GM15510 (cell line): ENCODE measurements around the gene PKMYT1.

Experiments
- POLR2A ChIP-seq: IDR thresholded peaks from 3 replicates; pipeline ENCODE4 v1.6.1; 2011; ENCODE audit warnings: borderline replicate concordance; ENCODE audit not compliant: insufficient read length; ENCODE audit errors: extremely low read depth

PKMYT1 gene

DNA sequence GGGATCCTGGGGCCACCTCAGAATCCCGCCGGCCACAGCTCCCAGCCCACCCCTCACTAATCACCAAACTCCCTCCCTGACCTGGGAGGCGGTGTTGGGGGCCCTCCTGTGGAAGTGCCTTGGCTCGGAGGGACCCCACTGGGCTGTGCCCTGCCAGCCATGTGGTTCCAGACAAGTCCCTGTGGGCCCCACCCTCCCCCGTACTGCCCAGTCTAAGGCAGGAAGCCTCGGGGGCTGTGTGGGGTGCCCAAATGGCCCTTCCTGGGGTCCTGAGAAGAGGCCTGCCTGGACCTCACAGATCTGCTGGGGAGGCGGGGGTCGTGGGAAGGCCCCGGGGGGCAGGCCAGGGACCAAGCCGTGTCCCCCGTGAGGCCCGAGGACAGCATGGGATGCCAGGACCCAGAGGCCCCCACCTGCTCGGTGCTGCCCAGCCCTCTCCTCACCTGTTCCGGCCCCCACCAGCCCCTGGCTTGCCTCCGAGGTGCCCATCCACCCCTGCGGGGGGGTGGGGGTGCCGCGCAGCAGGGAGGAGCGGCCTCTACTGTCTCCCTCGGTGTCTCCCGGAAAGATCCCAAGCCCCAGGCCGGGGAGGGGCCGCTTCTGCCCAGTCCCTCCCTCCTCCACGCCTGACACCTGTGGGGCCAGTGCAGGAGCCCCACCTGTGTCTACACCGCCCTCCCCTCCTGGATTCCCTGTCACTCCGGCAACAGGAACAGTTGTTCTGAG, 25.4 kb downstream of the PKMYT1 start:
- no peak for TF ChIP-seq POLR2A

DNA sequence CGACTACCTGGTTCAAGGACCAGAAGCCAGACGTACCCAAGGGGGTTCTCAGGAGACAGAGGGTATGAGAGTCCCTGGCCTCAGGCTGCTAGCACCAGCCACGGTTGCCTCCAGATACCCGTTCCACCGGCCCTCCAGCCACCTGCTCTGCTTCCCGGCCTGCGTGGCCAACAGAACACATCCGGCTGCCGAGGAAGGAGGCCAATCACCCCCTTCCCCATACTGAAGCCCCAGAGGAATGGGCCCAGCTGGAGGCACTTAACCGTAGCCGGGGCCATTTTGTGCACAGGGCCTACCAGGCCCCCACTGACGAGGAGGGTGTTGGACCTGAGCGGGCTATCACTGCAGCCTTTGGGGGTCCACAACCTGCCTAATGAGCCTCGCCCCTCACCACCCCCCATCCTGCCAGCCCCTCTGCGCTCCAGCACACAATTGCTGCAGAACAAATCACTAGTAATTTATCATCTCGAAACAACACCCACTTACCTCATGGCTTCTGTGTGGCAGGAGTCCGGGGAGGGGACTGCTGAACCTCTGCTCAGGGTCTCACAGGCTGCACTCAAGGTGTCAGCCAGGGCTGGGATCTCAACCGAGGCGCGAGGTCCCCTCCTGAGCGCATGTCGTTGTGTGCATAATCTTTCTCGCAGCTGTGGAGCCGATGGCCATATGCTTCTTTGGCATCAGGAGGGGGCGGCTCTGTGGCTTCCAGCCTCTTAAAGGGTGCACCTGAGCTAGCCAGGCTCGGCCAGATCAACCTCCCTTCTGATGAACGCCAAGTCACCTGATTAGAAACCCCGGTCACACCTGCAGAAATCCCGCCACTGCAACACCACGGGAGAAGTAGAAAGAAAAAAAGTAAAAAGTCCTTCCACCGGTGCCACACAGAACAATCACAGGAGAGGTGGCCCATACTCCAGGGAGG, 26.3 kb downstream of the PKMYT1 start:
- no peak for TF ChIP-seq POLR2A

DNA sequence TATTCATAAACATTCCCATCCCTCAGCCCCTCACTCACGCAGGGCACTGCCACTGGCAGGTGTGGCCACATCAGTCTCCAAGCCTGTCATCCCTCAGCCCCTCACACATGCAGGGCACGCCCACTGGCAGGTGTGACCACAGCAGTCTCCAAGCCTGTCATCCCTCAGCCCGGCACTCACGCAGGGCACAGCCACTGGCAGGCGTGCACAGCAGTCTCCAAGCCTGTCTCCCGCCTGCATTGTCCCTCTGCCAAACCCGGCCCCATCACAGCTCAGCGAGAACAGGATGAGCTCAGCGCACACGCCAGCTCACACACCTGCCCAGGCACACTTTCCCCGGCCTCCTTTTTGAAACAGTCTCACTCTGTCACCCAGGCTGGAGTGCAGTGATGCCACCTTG, 27.6 kb downstream of the PKMYT1 start:
- no peak for TF ChIP-seq POLR2A

DNA sequence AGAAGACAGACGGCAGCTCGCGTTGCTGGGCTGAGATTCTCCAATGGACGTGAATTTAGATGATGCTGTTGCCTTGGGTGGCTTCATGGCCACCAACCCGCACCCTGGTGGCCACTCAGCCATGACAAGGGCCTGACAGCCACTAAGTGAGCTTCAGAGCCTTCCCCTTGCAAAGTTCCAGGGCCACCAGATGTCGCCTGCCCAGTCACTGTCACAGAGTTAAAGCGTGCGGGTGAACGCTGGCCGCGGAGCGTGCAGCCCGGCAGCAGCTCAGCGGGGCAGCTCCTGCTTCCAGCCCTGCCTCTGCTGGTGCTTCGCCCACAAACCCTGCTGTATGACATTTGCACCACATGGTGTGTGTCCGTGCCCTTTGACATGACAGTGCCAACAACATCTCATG, 29.5 kb downstream of the PKMYT1 start:
- no peak for TF ChIP-seq POLR2A

DNA sequence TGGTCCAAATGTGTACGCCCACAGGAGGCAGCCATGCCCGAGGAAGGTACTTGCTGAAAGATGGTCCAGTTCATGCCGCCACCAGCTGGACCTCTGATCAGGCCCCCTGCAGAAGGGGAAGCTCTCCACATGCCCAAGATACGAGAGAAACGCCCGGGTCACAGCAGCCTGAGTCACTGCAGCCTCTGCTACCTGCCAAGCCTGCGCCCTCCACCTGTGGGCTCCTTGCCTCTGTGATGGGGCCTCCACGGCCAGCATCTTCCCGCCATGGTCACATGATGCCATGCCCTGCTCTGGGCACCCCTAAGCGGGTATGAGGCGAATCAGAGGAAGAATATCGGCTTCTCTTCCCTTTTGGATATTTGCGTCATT, 29.9 kb downstream of the PKMYT1 start:
- no peak for TF ChIP-seq POLR2A

DNA sequence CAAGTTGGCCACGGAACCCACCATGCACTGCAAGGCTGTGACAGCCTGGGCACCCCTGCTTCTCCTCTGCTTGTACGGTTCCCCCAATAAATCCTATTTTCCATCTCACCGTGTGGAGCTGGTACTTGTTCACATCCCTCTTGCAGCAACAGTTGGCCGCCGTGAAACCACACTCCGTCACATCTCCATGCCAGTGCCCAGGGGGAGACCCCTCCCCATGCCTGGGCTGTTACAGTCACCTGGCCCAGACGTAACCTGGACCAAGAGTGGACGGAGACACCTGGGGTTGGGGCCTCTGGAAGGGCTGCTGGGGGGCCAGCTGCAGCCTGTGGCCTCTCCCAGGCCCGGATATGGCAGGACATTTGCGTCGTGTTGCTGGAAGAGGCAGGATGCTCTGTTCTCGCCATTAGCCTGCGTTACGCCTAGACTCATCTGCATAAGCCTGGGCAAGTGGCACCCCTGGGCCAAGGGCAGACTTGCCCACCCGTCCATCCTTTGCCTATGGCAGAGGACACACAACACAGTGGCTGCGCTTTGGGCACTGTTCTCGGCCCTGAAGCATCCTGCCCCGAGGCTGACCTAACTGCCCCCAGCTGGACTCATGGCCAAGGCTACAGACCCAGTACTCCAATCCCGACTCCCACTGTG, 30.4 kb downstream of the PKMYT1 start:
- no peak for TF ChIP-seq POLR2A

DNA sequence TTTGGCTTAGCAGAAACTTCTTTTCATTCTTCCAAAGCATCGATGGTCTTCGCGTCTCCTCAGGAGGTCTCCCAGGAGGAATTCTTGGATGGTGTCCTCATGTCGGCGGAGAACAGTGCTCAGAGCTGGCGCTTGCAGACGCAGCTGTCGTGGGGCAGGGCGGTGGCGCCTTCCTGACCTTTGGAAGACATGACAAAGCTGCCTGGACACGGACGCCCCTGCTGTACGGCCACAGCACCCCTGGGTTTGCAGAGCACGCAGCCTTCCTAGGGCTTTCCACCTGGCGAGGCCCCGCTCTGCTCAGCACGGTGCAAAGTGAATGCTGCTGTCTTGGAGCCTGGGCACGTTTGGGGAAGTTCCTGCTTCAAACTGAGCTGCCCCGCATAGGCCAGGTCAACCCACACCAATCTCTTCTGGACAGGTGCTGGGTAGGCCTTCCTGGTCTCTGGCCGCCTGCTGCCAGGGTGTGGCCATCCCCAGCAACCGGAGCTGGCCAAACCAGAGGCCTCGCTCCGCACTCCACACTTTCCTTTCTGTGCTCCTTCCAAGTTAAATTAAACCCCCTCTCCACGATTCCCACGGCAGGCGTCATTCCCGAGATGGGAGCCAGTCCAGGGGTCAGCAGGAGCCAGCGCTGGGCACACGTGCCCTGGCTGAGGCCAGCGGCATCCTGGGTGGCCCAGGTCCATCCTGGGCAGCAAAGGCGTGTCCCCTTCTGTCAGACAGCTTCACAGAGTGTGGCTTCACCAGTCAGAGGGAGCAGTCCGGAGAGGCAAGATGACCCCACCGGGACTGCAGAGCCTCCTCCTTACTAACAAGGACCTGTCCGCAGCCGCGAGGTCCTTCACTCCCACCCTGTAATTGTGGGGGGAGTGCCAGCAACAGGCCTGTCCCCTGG, 31.2 kb downstream of the PKMYT1 start:
- TF ChIP-seq POLR2A = no peak

DNA sequence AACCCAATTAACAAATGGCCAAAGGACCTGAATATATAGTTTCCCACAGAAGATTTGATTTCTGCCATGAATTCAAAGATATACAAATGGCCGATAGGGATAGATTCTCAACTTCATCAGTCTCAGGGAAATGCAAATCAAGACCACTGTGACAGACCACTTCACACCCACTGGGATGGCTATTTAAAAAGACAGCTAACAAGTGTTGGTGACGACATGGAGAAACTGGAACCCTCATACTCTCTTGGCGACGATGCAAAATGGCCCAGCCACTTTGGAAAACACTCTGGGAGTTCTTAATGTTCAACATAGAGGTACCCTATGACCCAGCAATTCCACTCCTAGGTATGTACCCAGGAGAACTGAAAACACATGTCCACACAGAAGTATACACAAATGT, 33.6 kb downstream of the PKMYT1 start:
- no peak for TF ChIP-seq POLR2A

DNA sequence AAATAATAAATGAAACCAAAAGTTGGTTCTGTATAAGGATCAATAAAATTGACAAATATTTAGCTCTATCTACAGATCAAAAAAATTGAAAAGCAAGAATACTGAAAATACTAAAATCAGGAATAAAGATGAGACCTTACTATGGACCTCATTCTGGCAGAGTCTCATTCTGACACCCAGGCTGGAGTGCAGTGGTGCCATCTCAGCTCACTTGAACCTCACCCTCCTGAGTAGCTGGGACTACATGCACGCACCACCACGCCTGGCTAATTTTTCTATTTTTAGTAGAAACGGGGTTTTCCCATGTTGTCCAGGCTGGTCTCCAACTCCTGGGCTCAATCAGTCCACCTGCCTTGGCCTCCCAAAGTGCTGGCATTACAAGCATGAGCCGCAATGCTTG, 38.2 kb downstream of the PKMYT1 start:
- no peak for TF ChIP-seq POLR2A

DNA sequence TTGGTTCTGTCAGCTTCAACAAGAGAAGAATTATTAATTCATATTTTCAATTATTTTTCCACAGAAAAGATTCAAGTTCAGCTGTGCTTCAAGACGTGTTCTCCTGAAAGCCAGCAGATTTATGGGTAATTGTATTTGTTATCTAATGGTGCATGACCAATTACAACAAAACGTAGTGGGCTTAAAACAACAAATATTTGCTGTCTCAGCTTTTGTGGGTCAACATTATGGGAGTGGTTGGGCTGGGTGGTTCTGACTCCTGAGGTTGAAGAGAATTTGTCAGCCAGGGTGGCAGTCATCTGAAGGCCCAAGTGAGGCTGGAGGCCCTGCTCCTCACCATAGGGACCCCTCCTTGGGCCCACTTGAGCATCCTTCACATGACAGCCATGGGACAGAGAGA, 40.3 kb downstream of the PKMYT1 start:
- no peak for TF ChIP-seq POLR2A

DNA sequence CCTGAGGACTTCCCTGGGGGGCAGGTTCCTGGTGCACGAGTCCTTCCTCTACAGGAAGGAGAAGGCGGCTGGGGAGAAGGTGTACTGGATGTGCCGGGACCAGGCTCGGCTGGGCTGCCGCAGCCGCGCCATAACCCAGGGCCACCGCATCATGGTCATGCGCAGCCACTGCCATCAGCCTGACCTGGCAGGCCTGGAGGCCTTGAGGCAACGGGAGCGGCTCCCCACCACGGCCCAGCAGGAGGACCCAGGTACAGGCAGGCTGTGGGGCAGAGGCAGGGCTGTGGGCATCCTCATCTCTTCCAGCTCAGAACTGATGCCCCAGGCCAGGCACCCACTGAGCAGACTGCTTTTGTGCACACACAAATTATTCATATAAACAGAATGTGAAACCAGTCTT, 42.0 kb downstream of the PKMYT1 start:
- no peak for TF ChIP-seq POLR2A

DNA sequence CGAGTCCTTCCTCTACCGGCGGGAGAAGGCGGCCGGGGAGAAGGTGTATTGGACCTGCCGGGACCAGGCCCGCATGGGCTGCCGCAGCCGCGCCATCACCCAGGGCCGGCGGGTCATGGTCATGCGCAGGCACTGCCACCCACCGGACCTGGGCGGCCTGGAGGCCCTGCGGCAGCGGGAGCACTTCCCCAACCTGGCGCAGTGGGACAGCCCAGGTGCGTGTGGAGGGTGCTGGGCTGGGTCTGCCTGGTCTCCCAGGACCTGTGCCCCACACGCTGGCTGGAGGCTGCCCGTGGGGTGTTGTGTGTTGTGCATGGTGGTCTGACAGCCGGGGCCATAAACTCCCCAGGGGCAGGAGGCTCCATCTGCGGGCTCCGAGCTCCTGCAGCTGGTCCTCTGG, 43.1 kb downstream of the PKMYT1 start:
- TF ChIP-seq POLR2A = no peak

DNA sequence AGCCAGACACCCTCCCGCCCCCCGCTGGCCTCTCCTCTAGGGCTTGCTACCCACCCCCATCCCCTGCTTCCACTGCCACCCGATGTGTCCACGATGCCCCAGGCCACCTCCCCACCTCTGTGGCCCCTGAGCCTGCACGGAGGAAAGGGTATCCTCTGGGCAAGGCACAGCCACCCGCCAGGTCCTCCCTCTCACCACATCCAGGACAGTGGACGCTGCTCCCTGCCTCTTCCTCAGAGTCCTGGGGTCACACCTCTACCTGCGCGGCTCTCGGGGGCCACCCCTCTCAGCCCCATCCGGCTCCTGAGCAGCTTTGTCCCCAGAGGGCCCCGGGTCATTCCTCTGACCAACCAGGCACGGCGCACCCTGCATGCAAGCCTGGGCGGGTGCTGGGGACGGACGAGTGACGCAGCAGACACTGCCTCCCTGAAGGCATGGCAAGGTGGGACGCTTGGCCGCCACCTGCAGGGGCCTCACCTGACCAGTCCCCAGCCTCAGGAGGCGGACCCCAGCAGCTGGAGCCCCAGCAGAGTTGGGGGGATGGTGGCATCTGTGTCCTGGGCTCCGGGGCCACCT, 43.7 kb downstream of the PKMYT1 start:
- no peak for TF ChIP-seq POLR2A

DNA sequence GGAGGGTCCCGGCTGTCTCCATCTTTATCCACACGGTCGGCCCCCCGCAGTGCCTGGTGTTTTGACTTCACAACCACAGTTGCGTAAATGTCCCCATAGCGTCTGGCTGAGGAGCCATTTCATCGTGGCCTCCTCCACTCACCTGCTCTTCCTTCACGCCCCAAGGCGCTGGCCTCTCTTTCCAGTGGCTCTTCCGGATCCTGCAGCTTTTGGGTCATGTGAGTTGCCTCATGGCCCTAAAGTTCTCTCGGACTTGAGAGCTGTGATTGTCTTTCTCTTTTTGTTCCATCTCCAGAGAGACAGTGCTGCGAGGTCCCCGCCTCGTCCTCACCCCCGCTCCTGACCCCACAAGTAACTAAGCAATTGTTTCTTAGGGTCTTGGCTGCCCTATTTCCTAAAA, 45.8 kb downstream of the PKMYT1 start:
- no peak for TF ChIP-seq POLR2A
